HG02870 (cell line): ENCODE measurements around the gene KBTBD2.
A peak's percentile ranks its signal among the peaks of the same experiment; 100 is the strongest.
"Not testable (repeated sequence)": the region's sequence is repeated elsewhere in the genome, so short reads cannot be mapped to it uniquely, and the experiment has no call there.

Experiments
- ATAC-seq: cut with Tn5 transposase; IDR thresholded peaks from one replicate; pipeline ENCODE4 v1.9.1; 2021; ENCODE audit warnings: mild to moderate bottlenecking, moderate library complexity; ENCODE audit not compliant: unreplicated experiment

Gene KBTBD2

GRCh38 chr7:32891043-32891799, at the start of gene KBTBD2:
Gene KBTBD2 (minus strand): TSS chr7:32891760. CDS start chr7:32879604, 12,156 bp downstream.
- ATAC-seq: peak; percentile 64

- ATAC-seq: no peak
Observed at GRCh38 chr7:32941181-32941580, 49.6 kb upstream of the KBTBD2 start.

- no peak for ATAC-seq
Observed at GRCh38 chr7:32937344-32938174, 46.0 kb upstream of the KBTBD2 start.

GRCh38 chr7:32936689-32937088, 45.1 kb upstream of the KBTBD2 start:
- ATAC-seq: no peak

- ATAC-seq: no peak
Observed at GRCh38 chr7:32935558-32935957, 44.0 kb upstream of the KBTBD2 start.

GRCh38 chr7:32930378-32930777, 38.8 kb upstream of the KBTBD2 start:
- ATAC-seq: no peak

GRCh38 chr7:32929430-32930143, 38.0 kb upstream of the KBTBD2 start:
- no peak for ATAC-seq

- ATAC-seq: no peak
Observed at GRCh38 chr7:32928785-32929298, 37.3 kb upstream of the KBTBD2 start.

- ATAC-seq: no peak
Observed at GRCh38 chr7:32921896-32922295, 30.3 kb upstream of the KBTBD2 start.

- not testable (repeated sequence) for ATAC-seq
Observed at GRCh38 chr7:32916994-32917393, 25.4 kb upstream of the KBTBD2 start.

- ATAC-seq: no peak
Observed at GRCh38 chr7:32916006-32916405, 24.4 kb upstream of the KBTBD2 start.

GRCh38 chr7:32915041-32915536, 23.5 kb upstream of the KBTBD2 start:
- no peak for ATAC-seq

- ATAC-seq: no peak
Observed at GRCh38 chr7:32914184-32914583, 22.6 kb upstream of the KBTBD2 start.

GRCh38 chr7:32910195-32910594, 18.6 kb upstream of the KBTBD2 start:
- no peak for ATAC-seq

GRCh38 chr7:32905175-32905662, 13.7 kb upstream of the KBTBD2 start:
- ATAC-seq: no peak

GRCh38 chr7:32901629-32902028, 10.1 kb upstream of the KBTBD2 start:
- no peak for ATAC-seq

GRCh38 chr7:32900433-32900995, 9.0 kb upstream of the KBTBD2 start:
- ATAC-seq: no peak

- not testable (repeated sequence) for ATAC-seq
Observed at GRCh38 chr7:32897376-32897775, 5.8 kb upstream of the KBTBD2 start.

GRCh38 chr7:32896564-32897347, 5.2 kb upstream of the KBTBD2 start:
- ATAC-seq: no peak

- no peak for ATAC-seq
Observed at GRCh38 chr7:32894171-32894570, 2.6 kb upstream of the KBTBD2 start.
